SK-N-SH (cell line): Measurements from ENCODE around the gene FXYD7. TPM values are rescaled to one million over a fixed set of nuclear protein-coding genes. Genes with fewer than 3 reads are reported as not detected.

Experiments
- CTCF ChIA-PET: fragments of 300-600, 350-600 bp; formaldehyde crosslinking; extraction: SDS; loops from one replicate; lab custom pipeline; 2021; lab: Yijun Ruan, JAX
- POLR2A ChIA-PET: fragments of 350-600 bp; sonication (Branson Sonifier 250); formaldehyde crosslinking; extraction: SDS; loops from one replicate; lab custom pipeline; 2020; ENCODE audit warnings: antibody characterized with exemption, inconsistent platforms; lab: Yijun Ruan, JAX
- DNase-seq: peaks from one replicate; pipeline ENCODE4 v3.0.0; 2012
- H2AFZ ChIP-seq: fragments of 200-600 bp; sonication (generic); 2 replicates; pipeline ENCODE4 v1.8.1; 2016; ENCODE audit warnings: antibody characterized with exemption, mild to moderate bottlenecking, low read depth
- H3F3A ChIP-seq: fragments of 200-600 bp; sonication (generic); replicated peaks from 2 replicates; pipeline ENCODE3; 2016; ENCODE audit warnings: antibody characterized with exemption, mild to moderate bottlenecking; ENCODE audit not compliant: insufficient read depth
- H3K27ac ChIP-seq, 2 experiments: fragments of 200-500 bp in 1 of 2; fragments of 200-600 bp in 1 of 2; sonication (Bioruptor generic) in 1 of 2; sonication (generic), shearing (Covaris generic) in 1 of 2; 2 replicates each; pipeline versions ENCODE4 v1.5.1 to v1.6.1; 2014 to 2016; ENCODE audit warnings: low read depth in 2 of 2, inconsistent platforms in 1 of 2, low read length in 1 of 2, mild to moderate bottlenecking in 1 of 2, mixed read lengths in 1 of 2
- H3K27me3 ChIP-seq: fragments of 200-600 bp; sonication (generic), shearing (Covaris generic); 2 replicates; pipeline ENCODE4 v1.6.1; 2016; ENCODE audit warnings: mixed run types; ENCODE audit not compliant: insufficient read depth
- H3K36me3 ChIP-seq, 2 experiments: fragments of 200-500 bp in 1 of 2; fragments of 200-600 bp in 1 of 2; sonication (Bioruptor generic) in 1 of 2; sonication (generic) in 1 of 2; replicated peaks in 1 of 2; 2 replicates each; pipeline versions ENCODE3 to v1.5.1; 2014 to 2016; ENCODE audit warnings: low read length in 1 of 2, mild to moderate bottlenecking in 1 of 2; ENCODE audit not compliant: insufficient read depth in 2 of 2, control insufficient read depth in 1 of 2
- H3K4me1 ChIP-seq, 2 experiments: fragments of 200-500 bp in 1 of 2; fragments of 200-600 bp in 1 of 2; sonication (Bioruptor generic) in 1 of 2; sonication (generic), shearing (Covaris generic) in 1 of 2; 2 replicates each; pipeline versions ENCODE4 v1.5.1 to v1.6.1; 2014 to 2016; ENCODE audit warnings: low read depth in 1 of 2, low read length in 1 of 2, mixed run types in 1 of 2; ENCODE audit not compliant: insufficient read depth in 2 of 2, control insufficient read depth in 1 of 2
- H3K4me2 ChIP-seq: fragments of 200-600 bp; sonication (generic), shearing (Covaris generic); 2 replicates; pipeline ENCODE4 v1.6.1; 2017; ENCODE audit warnings: mixed run types
- H3K4me3 ChIP-seq, 2 experiments: fragments of 200-500 bp in 1 of 2; fragments of 200-600 bp in 1 of 2; sonication (Bioruptor generic) in 1 of 2; sonication (generic), shearing (Covaris generic) in 1 of 2; 2 replicates each; pipeline versions ENCODE4 v1.5.1 to v1.8.1; 2014 to 2016; ENCODE audit warnings: low read depth in 2 of 2, inconsistent platforms in 1 of 2, low read length in 1 of 2, mild to moderate bottlenecking in 1 of 2, mixed read lengths in 1 of 2, moderate library complexity in 1 of 2
- H3K79me2 ChIP-seq: fragments of 200-600 bp; sonication (generic); 2 replicates; pipeline ENCODE4 v1.8.1; 2017; ENCODE audit warnings: mild to moderate bottlenecking; ENCODE audit not compliant: insufficient read depth
- H3K9ac ChIP-seq: fragments of 200-600 bp; sonication (generic); 2 replicates; pipeline ENCODE4 v1.6.1; 2017; ENCODE audit warnings: mixed run types
- H3K9me2 ChIP-seq: fragments of 200-600 bp; sonication (generic); 2 replicates; pipeline ENCODE4 v1.6.1; 2017; ENCODE audit warnings: mixed run types
- H3K9me3 ChIP-seq: fragments of 200-600 bp; sonication (generic); 2 replicates; pipeline ENCODE4 v1.6.1; 2017; ENCODE audit warnings: mixed run types, mild to moderate bottlenecking, moderate library complexity
- H4K20me1 ChIP-seq: fragments of 200-600 bp; sonication (generic); 2 replicates; pipeline ENCODE4 v1.6.1; 2017; ENCODE audit warnings: mild to moderate bottlenecking, mixed run types; ENCODE audit not compliant: insufficient read depth
- CHD2 ChIP-seq: fragments of 150-350 bp; IDR thresholded peaks from 2 replicates; pipeline ENCODE4 v1.6.1; 2018; ENCODE audit warnings: low read length; ENCODE audit not compliant: partially characterized antibody
- ELF1 ChIP-seq: IDR thresholded peaks from 2 replicates; pipeline ENCODE4 v1.4.0; 2012
- EP300 ChIP-seq, 2 experiments: IDR thresholded peaks; 2 replicates each; pipeline versions ENCODE4 v1.4.0 to v1.6.1; 2012; ENCODE audit warnings: borderline replicate concordance in 1 of 2, low read depth in 1 of 2, low read length in 1 of 2
- EZH2phosphoT487 ChIP-seq: fragments of 200-600 bp; sonication (generic); IDR thresholded peaks from 2 replicates; pipeline ENCODE4 v1.6.1; 2017; ENCODE audit warnings: low read depth, mixed run types, mild to moderate bottlenecking, antibody characterized with exemption, moderate library complexity, borderline replicate concordance
- FOXJ3 ChIP-seq: sonication (generic); formaldehyde crosslinking; IDR thresholded peaks from 2 replicates; pipeline ENCODE4 v1.5.1; 2020; ENCODE audit warnings: mild to moderate bottlenecking, missing genetic modification reagents
- GABPA ChIP-seq: IDR thresholded peaks from 2 replicates; pipeline ENCODE4 v1.4.0; 2012; ENCODE audit warnings: low read depth, mild to moderate bottlenecking
- GATA2 ChIP-seq: sonication (generic); formaldehyde crosslinking; IDR thresholded peaks from 2 replicates; pipeline ENCODE4 v1.5.0; 2020; ENCODE audit warnings: mild to moderate bottlenecking, missing genetic modification reagents
- IRF3 ChIP-seq: fragments of 150-350 bp; IDR thresholded peaks from 2 replicates; pipeline ENCODE4 v1.6.1; 2016; ENCODE audit warnings: mild to moderate bottlenecking, low read depth, low read length
- MEF2A ChIP-seq: IDR thresholded peaks from 2 replicates; pipeline ENCODE4 v1.4.0; 2012; ENCODE audit warnings: low read depth, borderline replicate concordance
- MXI1 ChIP-seq: IDR thresholded peaks from 2 replicates; pipeline ENCODE4 v1.6.1; 2012; ENCODE audit warnings: mild to moderate bottlenecking, low read depth, low read length, improper control_type of control experiment
- RCOR1 ChIP-seq: fragments of 150-350 bp; IDR thresholded peaks from 2 replicates; pipeline ENCODE4 v1.6.1; 2017; ENCODE audit warnings: antibody characterized with exemption, low read length
- RXRA ChIP-seq: IDR thresholded peaks from 2 replicates; pipeline ENCODE4 v1.4.0; 2012; ENCODE audit warnings: low read depth, mild to moderate bottlenecking, borderline replicate concordance
- SMC3 ChIP-seq: IDR thresholded peaks from 2 replicates; pipeline ENCODE4 v1.6.1; 2012; ENCODE audit warnings: low read depth, low read length, improper control_type of control experiment
- TEAD4 ChIP-seq: IDR thresholded peaks from 2 replicates; pipeline ENCODE4 v1.4.0; 2012; ENCODE audit warnings: mild to moderate bottlenecking, borderline replicate concordance; ENCODE audit not compliant: insufficient read depth
- USF2 ChIP-seq: fragments of 150-350 bp; IDR thresholded peaks from 2 replicates; pipeline ENCODE4 v1.6.1; 2017; ENCODE audit warnings: antibody characterized with exemption, low read length, low read depth, borderline replicate concordance
- WGBS: methylation state at CpG from one replicate; pipeline ENCODE4 v1.1.6; 2017; ENCODE audit warnings: low lambda C conversion rate; 5-methylcytosine and 5-hydroxymethylcytosine counted together
- polyA plus RNA-seq, 3 experiments: library from polyadenylated mRNA; depleted of rRNA; stranded (reverse); fragments of >200 nt; gene quantifications; 2 replicates each; pipeline ENCODE4 v1.2.3, GENCODE V29; 2012
- TF ChIP-seq, protein P1 (sequence below): IDR thresholded peaks from 2 replicates; pipeline ENCODE4; 2012
- TF ChIP-seq, protein P2 (sequence below): IDR thresholded peaks from 2 replicates; pipeline ENCODE4 v1.4.0; 2012; ENCODE audit warnings: low read depth, borderline replicate concordance
- TF ChIP-seq, protein P3 (sequence below): IDR thresholded peaks from 2 replicates; pipeline ENCODE4 v1.4.0; 2012; ENCODE audit warnings: low read depth
- TF ChIP-seq, protein P4 (sequence below): fragments of 200-600 bp; sonication (generic); IDR thresholded peaks from 2 replicates; pipeline ENCODE4 v1.6.1; 2017; ENCODE audit warnings: antibody characterized with exemption, mild to moderate bottlenecking, moderate library complexity

The FXYD7 gene
- polyA plus RNA-seq, 1 of the 3 experiments (the other 2 are of a cell fraction), result 0.44 TPM

- no peaks in the 10 kb centered on the region for H4K20me1 ChIP-seq
- DNase-seq, result no peak
Measured at GRCh38 chr19:35117116-35117515, 25.9 kb upstream of the FXYD7 start.

More at GRCh38 chr19:35117116-35117515, 25.9 kb upstream of the FXYD7 start:
- no peak overlapping the region for H3K9ac ChIP-seq
- 65% methylated on average over 8 of the region's 8 CpGs for WGBS
- no peaks in the 10 kb centered on the region for H3K9me3 ChIP-seq
- H3K4me3 ChIP-seq, result no peak overlapping the region
- no peaks in the 10 kb centered on the region for H3F3A ChIP-seq
- H3K4me2 ChIP-seq, result no peak overlapping the region
- no peak for TF ChIP-seq MEF2A
- TF ChIP-seq CHD2, result no peak
- TF ChIP-seq EZH2phosphoT487, result no peak
- no peak for TF ChIP-seq FOXJ3 (CRISPR knock-in tag)
- no peak for TF ChIP-seq RXRA
- TF ChIP-seq MXI1, result no peak
- TF ChIP-seq ELF1, result no peak
- no peak for TF ChIP-seq GABPA
- TF ChIP-seq USF2, result no peak
- TF ChIP-seq, protein P1, sequence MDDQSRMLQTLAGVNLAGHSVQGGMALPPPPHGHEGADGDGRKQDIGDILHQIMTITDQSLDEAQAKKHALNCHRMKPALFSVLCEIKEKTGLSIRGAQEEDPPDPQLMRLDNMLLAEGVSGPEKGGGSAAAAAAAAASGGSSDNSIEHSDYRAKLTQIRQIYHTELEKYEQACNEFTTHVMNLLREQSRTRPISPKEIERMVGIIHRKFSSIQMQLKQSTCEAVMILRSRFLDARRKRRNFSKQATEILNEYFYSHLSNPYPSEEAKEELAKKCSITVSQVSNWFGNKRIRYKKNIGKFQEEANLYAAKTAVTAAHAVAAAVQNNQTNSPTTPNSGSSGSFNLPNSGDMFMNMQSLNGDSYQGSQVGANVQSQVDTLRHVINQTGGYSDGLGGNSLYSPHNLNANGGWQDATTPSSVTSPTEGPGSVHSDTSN, result no peak
- no peak for TF ChIP-seq TEAD4
- TF ChIP-seq, protein P2, sequence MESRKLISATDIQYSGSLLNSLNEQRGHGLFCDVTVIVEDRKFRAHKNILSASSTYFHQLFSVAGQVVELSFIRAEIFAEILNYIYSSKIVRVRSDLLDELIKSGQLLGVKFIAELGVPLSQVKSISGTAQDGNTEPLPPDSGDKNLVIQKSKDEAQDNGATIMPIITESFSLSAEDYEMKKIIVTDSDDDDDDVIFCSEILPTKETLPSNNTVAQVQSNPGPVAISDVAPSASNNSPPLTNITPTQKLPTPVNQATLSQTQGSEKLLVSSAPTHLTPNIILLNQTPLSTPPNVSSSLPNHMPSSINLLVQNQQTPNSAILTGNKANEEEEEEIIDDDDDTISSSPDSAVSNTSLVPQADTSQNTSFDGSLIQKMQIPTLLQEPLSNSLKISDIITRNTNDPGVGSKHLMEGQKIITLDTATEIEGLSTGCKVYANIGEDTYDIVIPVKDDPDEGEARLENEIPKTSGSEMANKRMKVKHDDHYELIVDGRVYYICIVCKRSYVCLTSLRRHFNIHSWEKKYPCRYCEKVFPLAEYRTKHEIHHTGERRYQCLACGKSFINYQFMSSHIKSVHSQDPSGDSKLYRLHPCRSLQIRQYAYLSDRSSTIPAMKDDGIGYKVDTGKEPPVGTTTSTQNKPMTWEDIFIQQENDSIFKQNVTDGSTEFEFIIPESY, result no peak
- TF ChIP-seq RCOR1, result no peak
- no peak for TF ChIP-seq EP300 (IDR thresholded peaks at IDR 0.05; ENCODE audit: borderline replicate concordance in 1 of 2, low read depth in 1 of 2, low read length in 1 of 2)
- TF ChIP-seq, protein P3, sequence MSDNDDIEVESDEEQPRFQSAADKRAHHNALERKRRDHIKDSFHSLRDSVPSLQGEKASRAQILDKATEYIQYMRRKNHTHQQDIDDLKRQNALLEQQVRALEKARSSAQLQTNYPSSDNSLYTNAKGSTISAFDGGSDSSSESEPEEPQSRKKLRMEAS, result no peak
- TF ChIP-seq, protein P4, sequence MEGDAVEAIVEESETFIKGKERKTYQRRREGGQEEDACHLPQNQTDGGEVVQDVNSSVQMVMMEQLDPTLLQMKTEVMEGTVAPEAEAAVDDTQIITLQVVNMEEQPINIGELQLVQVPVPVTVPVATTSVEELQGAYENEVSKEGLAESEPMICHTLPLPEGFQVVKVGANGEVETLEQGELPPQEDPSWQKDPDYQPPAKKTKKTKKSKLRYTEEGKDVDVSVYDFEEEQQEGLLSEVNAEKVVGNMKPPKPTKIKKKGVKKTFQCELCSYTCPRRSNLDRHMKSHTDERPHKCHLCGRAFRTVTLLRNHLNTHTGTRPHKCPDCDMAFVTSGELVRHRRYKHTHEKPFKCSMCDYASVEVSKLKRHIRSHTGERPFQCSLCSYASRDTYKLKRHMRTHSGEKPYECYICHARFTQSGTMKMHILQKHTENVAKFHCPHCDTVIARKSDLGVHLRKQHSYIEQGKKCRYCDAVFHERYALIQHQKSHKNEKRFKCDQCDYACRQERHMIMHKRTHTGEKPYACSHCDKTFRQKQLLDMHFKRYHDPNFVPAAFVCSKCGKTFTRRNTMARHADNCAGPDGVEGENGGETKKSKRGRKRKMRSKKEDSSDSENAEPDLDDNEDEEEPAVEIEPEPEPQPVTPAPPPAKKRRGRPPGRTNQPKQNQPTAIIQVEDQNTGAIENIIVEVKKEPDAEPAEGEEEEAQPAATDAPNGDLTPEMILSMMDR, result no peak
- TF ChIP-seq GATA2 (CRISPR knock-in tag), result no peak
- no peak for TF ChIP-seq SMC3
- no peak for TF ChIP-seq IRF3
- peaks cover 0 to 8% of the 10 kb centered on the region in 2 experiments; a peak in 1 of 4 replicates for H3K4me1 ChIP-seq
- H2AFZ ChIP-seq, result no peak overlapping the region
- CTCF ChIA-PET, result interaction anchor here (1.2 to 3.9 kb wide), 5 partner anchors 19 to 50 kb away, joined by 4 to 66 read pairs (median 13); partner anchors contain the start of genes FXYD1 and LGI4
- no peaks in the 10 kb centered on the region for H3K79me2 ChIP-seq
- H3K9me2 ChIP-seq, result no peaks in the 10 kb centered on the region
- POLR2A ChIA-PET, result no interaction called here
- no peaks in the 10 kb centered on the region for H3K36me3 ChIP-seq
- no peak overlapping the region for H3K27ac ChIP-seq
- no peaks in the 10 kb centered on the region; the same call in 1 of the 2 replicates for H3K27me3 ChIP-seq
